GM12878 (cell line): ENCODE data around the gene MESP2. TPM values are rescaled to one million over a fixed set of nuclear protein-coding genes. Genes with fewer than 3 reads are reported as not detected.

Experiments used
- ATAC-seq: fragments of 200-7000 bp; cut with Tn5 transposase; 3 replicates; pipeline ENCODE4 v1.9.1; 2020; ENCODE audit warnings: mild to moderate bottlenecking, moderate library complexity
- BruUV-seq: library from RNA; stranded (reverse); fragments of 400-500 nt; replicated peaks from 2 replicates; lab custom pipeline; 2021; lab: Mats Ljungman, UMichigan
- CTCF ChIA-PET: fragments of 300-600 bp; sonication (Branson Sonifier 250); formaldehyde crosslinking; extraction: SDS; loops from one replicate; lab custom pipeline; 2021; ENCODE audit warnings: inconsistent platforms; lab: Yijun Ruan, JAX
- POLR2A ChIA-PET: fragments of 350-600 bp; formaldehyde crosslinking; extraction: SDS; loops from one replicate; lab custom pipeline; 2021; ENCODE audit warnings: inconsistent platforms; lab: Charles Lee
- RAD21 ChIA-PET: fragments of 300-600 bp; sonication (Branson Sonifier 250); formaldehyde crosslinking; loops from one replicate; lab custom pipeline; 2023; ENCODE audit warnings: antibody characterized with exemption; ENCODE audit not compliant: unreplicated experiment; lab: Charles Lee
- SMC1A ChIA-PET: fragments of 300-600 bp; sonication (Branson Sonifier 250); formaldehyde crosslinking; loops from one replicate; lab custom pipeline; 2023; ENCODE audit not compliant: unreplicated experiment, uncharacterized antibody; lab: Charles Lee
- DNase-seq: peaks from one replicate; pipeline ENCODE4 v3.0.0-alpha.2; 2011; ENCODE audit warnings: low read depth, low spot score
- FAIRE-seq: peaks from 3 replicates; lab custom pipeline; 2011; peaks lifted over from hg19 to GRCh38; lab: Jason Lieb, UNC
- H2AFZ ChIP-seq: 2 replicates; pipeline ENCODE4 v1.6.0; 2011; ENCODE audit warnings: low read depth, low read length, control low read depth; ENCODE audit not compliant: control insufficient read depth
- H3K27ac ChIP-seq: 2 replicates; pipeline ENCODE4 v1.5.1; 2011; ENCODE audit warnings: control low read depth; ENCODE audit not compliant: control insufficient read depth, insufficient read depth
- H3K27me3 ChIP-seq, 2 experiments: replicated peaks in 1 of 2; 2 replicates each; pipeline versions ENCODE4 v1.6.0 to v1.6.1; 2011; ENCODE audit warnings: low read length in 1 of 2; ENCODE audit not compliant: control insufficient read depth in 2 of 2, insufficient read depth in 2 of 2
- H3K36me3 ChIP-seq, 2 experiments: 2 replicates each; pipeline ENCODE4 v1.5.1; 2011; ENCODE audit warnings: low read length in 1 of 2; ENCODE audit not compliant: control insufficient read depth in 2 of 2, insufficient read depth in 2 of 2
- H3K4me1 ChIP-seq: 2 replicates; pipeline ENCODE4 v1.6.1; 2011; ENCODE audit warnings: mild to moderate bottlenecking, low read length, moderate library complexity, mixed read lengths; ENCODE audit not compliant: control insufficient read depth, insufficient read depth
- H3K4me2 ChIP-seq: 2 replicates; pipeline ENCODE4 v1.6.0; 2011; ENCODE audit warnings: control low read depth; ENCODE audit not compliant: control insufficient read depth, insufficient read depth
- H3K4me3 ChIP-seq: fragments of 200-600 bp; sonication (generic); 2 replicates; pipeline ENCODE4 v1.5.1; 2016
- H3K79me2 ChIP-seq: 2 replicates; pipeline ENCODE4 v1.6.0; 2011; ENCODE audit warnings: low read length; ENCODE audit not compliant: control insufficient read depth, insufficient read depth
- H3K9ac ChIP-seq: 2 replicates; pipeline ENCODE4 v1.8.0; 2011; ENCODE audit warnings: low read length, control low read depth, mixed read lengths; ENCODE audit not compliant: control insufficient read depth, insufficient read depth
- H3K9me3 ChIP-seq: replicated peaks from 3 replicates; pipeline ENCODE4 v1.5.1; 2011; ENCODE audit warnings: mild to moderate bottlenecking, low read length; ENCODE audit not compliant: control insufficient read depth, insufficient read depth
- H4K20me1 ChIP-seq: 2 replicates; pipeline ENCODE4 v1.6.0; 2011; ENCODE audit not compliant: control insufficient read depth, insufficient read depth
- BCL11A ChIP-seq: IDR thresholded peaks from 2 replicates; pipeline ENCODE4 v1.6.1; 2011; ENCODE audit warnings: low read depth, low read length
- BRCA1 ChIP-seq: IDR thresholded peaks from 2 replicates; pipeline ENCODE4 v1.6.1; 2011; ENCODE audit warnings: low read depth, low read length, improper control_type of control experiment
- JUNB ChIP-seq: IDR thresholded peaks from 2 replicates; pipeline ENCODE4 v1.6.1; 2016; ENCODE audit warnings: antibody characterized with exemption, mild to moderate bottlenecking
- JUND ChIP-seq: IDR thresholded peaks from 2 replicates; pipeline ENCODE4 v1.6.1; 2012; ENCODE audit warnings: low read depth, mild to moderate bottlenecking, low read length, improper control_type of control experiment, moderate library complexity
- MYB ChIP-seq: fragments of 150-350 bp; IDR thresholded peaks from 2 replicates; pipeline ENCODE4 v1.6.1; 2014; ENCODE audit warnings: mild to moderate bottlenecking, low read depth, low read length, borderline replicate concordance
- NFIC ChIP-seq: IDR thresholded peaks from 2 replicates; pipeline ENCODE4 v1.6.1; 2012; ENCODE audit warnings: low read depth, mild to moderate bottlenecking, inconsistent platforms, low read length, moderate library complexity
- NR2F1 ChIP-seq: fragments of 450-650 bp; conservative IDR thresholded peaks from 2 replicates; pipeline ENCODE4 v1.6.1; 2017; ENCODE audit warnings: mild to moderate bottlenecking
- PAX8 ChIP-seq: fragments of 450-650 bp; IDR thresholded peaks from 2 replicates; pipeline ENCODE4 v1.6.1; 2017; ENCODE audit warnings: mild to moderate bottlenecking, moderate library complexity
- PML ChIP-seq: IDR thresholded peaks from 2 replicates; pipeline ENCODE4 v1.6.1; 2012; ENCODE audit warnings: low read length, inconsistent platforms
- RELA ChIP-seq: fragments of 450-650 bp; IDR thresholded peaks from 2 replicates; pipeline ENCODE4 v1.8.0; 2014; ENCODE audit warnings: borderline replicate concordance; ENCODE audit not compliant: partially characterized antibody
- ZNF217 ChIP-seq: fragments of 450-650 bp; IDR thresholded peaks from 2 replicates; pipeline ENCODE4 v1.6.1; 2017; ENCODE audit warnings: antibody characterized with exemption, mild to moderate bottlenecking
- ZNF24 ChIP-seq: fragments of 450-650 bp; IDR thresholded peaks from 2 replicates; pipeline ENCODE4 v1.6.1; 2017; ENCODE audit warnings: antibody characterized with exemption, mild to moderate bottlenecking
- ZSCAN29 ChIP-seq: fragments of 450-650 bp; IDR thresholded peaks from 2 replicates; pipeline ENCODE4 v1.6.1; 2017; ENCODE audit warnings: mild to moderate bottlenecking, moderate library complexity
- WGBS: methylation state at CpG from one replicate; pipeline ENCODE4 v1.1.6; 2016; ENCODE audit warnings: low lambda C conversion rate; ENCODE audit not compliant: insufficient replicate concordance, insufficient coverage; ENCODE audit errors: missing lambda C conversion rate; 5-methylcytosine and 5-hydroxymethylcytosine counted together
- in situ Hi-C: fragments of 300-500 bp; cut with MboI; formaldehyde crosslinking; loops from 9 replicates; pipeline ENCODE4 v1.14.3; 2018; ENCODE audit warnings: mixed read lengths
- intact Hi-C: fragments of 100-400 bp; cut with micrococcal nuclease; formaldehyde crosslinking; loops from one replicate; pipeline ENCODE4 v1.14.2; 2022; ENCODE audit not compliant: unreplicated experiment
- polyA plus RNA-seq, 11 experiments: library from polyadenylated mRNA; depleted of rRNA in 4 of 11; unstranded in 6 of 11; stranded (reverse) in 5 of 11; fragments of >200 nt; fragmentation: Nextera tagmentation in 4 of 11; fragmentation: Illumina TruSeq in 1 of 11; extraction: Ambion mirVana in 4 of 11; extraction: Trizol in 1 of 11; gene quantifications; 1 replicate in 1 of 11; 2 replicates in 10 of 11; pipeline versions ENCODE4 v1.2.1 to v1.2.3, GENCODE V29; 2011 to 2016; ENCODE audit warnings: inconsistent platforms in 2 of 11, missing spikeins in 2 of 11, low read depth in 1 of 11
- total RNA-seq, 4 experiments: library from RNA; depleted of rRNA in 3 of 4; stranded (reverse); fragments of >200 nt in 3 of 4; fragmentation: Illumina TruSeq in 1 of 4; extraction: Trizol in 1 of 4; gene quantifications; 2 replicates each; pipeline versions ENCODE4 v1.2.1 to v1.2.3, GENCODE V29; 2013 to 2021
- TF ChIP-seq, protein P1 (sequence below): fragments of 450-650 bp; IDR thresholded peaks from 2 replicates; pipeline ENCODE4 v1.6.1; 2018; ENCODE audit warnings: borderline replicate concordance, mild to moderate bottlenecking; ENCODE audit not compliant: partially characterized antibody
- TF ChIP-seq, protein P2 (sequence below): IDR thresholded peaks from 2 replicates; pipeline ENCODE4 v1.6.1; 2011; ENCODE audit warnings: mild to moderate bottlenecking, low read depth, low read length, moderate library complexity; ENCODE audit not compliant: insufficient replicate concordance

The MESP2 gene
- total and polyA plus RNA-seq, 10 of the 15 experiments (the other 5 are each of a cell fraction or from before 2014, with no cell fraction given) = 0.04 TPM; not detected in 9

DNA sequence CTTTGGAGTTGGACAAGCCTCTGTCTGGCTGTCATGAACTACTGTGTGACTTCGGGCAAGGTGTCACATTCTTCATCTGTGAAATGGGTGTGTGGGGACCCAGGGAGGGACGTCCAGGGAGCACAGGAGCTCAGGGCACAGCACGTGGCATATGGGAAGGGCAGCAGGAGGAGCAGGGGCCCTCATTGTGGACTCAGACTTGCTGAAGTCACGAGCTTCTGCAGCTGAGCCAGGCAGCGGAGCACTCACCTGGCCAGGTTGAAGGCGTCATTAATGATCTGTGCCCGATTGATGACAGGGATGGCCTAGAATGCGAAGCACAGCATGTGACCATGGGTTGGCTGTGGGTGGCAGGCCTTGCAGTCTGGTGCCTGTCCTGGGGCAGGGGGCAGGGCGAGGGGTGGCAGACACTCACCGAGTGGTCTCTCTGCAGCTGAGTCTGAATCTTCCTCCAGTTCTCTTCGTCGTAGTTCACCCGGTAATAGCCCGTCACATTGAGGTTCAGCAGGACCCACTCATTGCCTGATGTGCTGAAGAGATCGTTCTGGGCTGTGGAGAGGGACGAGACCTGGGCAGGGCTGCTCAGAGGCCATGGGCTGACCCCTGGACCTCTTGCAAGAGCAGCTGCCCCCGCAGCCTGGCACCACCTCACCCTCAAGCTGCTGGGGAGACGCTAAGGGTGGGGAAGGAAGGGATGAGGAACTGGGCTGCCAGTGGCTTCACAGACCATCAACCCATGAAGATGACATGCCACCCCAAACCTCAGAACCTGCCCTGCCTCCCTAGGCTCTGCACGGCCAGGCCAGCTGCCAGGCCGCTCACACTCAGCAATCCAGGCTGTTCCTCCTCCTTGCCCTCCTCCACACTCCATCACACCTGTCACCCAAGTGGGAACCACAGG is 23.1 kb downstream of the MESP2 start:
- H3K36me3 ChIP-seq = no peaks in the 10 kb centered on the region
- no peak overlapping the region for H3K9ac ChIP-seq
- no peaks in the 10 kb centered on the region for H3K4me1 ChIP-seq
- no peaks in the 10 kb centered on the region for H3K9me3 ChIP-seq
- FAIRE-seq (no peak), DNase-seq (no peak), ATAC-seq (no peak)
- no TSS peak for BruUV-seq
- H3K27me3 ChIP-seq = no peaks in the 10 kb centered on the region
- H2AFZ ChIP-seq = no peak overlapping the region
- CTCF ChIA-PET = interaction anchor here (1.6 kb wide), 1 partner anchor 76 kb away, joined by 5 read pairs; no protein-coding TSS in a partner anchor
- no peaks in the 10 kb centered on the region for H3K79me2 ChIP-seq
- in situ Hi-C loops (no loop called here), intact Hi-C loops (no loop called here)
- SMC1A ChIA-PET = no interaction called here
- POLR2A ChIA-PET = no interaction called here
- H3K27ac ChIP-seq = no peak overlapping the region
- H3K4me2 ChIP-seq = no peak overlapping the region
- no peaks in the 10 kb centered on the region for H4K20me1 ChIP-seq
- no peak overlapping the region for H3K4me3 ChIP-seq
- WGBS = 42% methylated on average over 20 of the region's 20 CpGs
- RAD21 ChIA-PET = no interaction called here
- TF ChIP-seq PML (no peak), ZNF24 (no peak), MYB (no peak), NR2F1 (no peak), ZSCAN29 (no peak), JUNB (no peak), BCL11A (no peak), NFIC (no peak), BRCA1 (no peak), JUND (no peak), ZNF217 (no peak), RELA (no peak), PAX8 (no peak)
- TF ChIP-seq, protein P1, sequence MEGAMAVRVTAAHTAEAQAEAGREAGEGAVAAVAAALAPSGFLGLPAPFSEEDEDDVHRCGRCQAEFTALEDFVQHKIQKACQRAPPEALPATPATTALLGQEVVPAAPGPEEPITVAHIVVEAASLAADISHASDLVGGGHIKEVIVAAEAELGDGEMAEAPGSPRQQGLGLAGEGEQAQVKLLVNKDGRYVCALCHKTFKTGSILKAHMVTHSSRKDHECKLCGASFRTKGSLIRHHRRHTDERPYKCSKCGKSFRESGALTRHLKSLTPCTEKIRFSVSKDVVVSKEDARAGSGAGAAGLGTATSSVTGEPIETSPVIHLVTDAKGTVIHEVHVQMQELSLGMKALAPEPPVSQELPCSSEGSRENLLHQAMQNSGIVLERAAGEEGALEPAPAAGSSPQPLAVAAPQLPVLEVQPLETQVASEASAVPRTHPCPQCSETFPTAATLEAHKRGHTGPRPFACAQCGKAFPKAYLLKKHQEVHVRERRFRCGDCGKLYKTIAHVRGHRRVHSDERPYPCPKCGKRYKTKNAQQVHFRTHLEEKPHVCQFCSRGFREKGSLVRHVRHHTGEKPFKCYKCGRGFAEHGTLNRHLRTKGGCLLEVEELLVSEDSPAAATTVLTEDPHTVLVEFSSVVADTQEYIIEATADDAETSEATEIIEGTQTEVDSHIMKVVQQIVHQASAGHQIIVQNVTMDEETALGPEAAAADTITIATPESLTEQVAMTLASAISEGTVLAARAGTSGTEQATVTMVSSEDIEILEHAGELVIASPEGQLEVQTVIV = no peak
- TF ChIP-seq, protein P2, sequence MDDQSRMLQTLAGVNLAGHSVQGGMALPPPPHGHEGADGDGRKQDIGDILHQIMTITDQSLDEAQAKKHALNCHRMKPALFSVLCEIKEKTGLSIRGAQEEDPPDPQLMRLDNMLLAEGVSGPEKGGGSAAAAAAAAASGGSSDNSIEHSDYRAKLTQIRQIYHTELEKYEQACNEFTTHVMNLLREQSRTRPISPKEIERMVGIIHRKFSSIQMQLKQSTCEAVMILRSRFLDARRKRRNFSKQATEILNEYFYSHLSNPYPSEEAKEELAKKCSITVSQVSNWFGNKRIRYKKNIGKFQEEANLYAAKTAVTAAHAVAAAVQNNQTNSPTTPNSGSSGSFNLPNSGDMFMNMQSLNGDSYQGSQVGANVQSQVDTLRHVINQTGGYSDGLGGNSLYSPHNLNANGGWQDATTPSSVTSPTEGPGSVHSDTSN = no peak
